HuH-7.5 (cell line): ENCODE measurements around the gene TBX6.
"Not testable (repeated sequence)": the region's sequence is repeated elsewhere in the genome, so short reads cannot be mapped to it uniquely, and the experiment has no call there.

Source experiments
- DNase-seq: peaks from one replicate; pipeline ENCODE4 v3.0.0; 2011; ENCODE audit warnings: low spot score

The TBX6 gene, protein sequence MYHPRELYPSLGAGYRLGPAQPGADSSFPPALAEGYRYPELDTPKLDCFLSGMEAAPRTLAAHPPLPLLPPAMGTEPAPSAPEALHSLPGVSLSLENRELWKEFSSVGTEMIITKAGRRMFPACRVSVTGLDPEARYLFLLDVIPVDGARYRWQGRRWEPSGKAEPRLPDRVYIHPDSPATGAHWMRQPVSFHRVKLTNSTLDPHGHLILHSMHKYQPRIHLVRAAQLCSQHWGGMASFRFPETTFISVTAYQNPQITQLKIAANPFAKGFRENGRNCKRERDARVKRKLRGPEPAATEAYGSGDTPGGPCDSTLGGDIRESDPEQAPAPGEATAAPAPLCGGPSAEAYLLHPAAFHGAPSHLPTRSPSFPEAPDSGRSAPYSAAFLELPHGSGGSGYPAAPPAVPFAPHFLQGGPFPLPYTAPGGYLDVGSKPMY

GRCh38 chr16:30091474-30092372, at the start of gene TBX6:
TSS of gene TBX6 (minus strand) at chr16:30091924. CDS start at chr16:30091193, 731 bp downstream.
- peak; percentile 93 for DNase-seq

DNA sequence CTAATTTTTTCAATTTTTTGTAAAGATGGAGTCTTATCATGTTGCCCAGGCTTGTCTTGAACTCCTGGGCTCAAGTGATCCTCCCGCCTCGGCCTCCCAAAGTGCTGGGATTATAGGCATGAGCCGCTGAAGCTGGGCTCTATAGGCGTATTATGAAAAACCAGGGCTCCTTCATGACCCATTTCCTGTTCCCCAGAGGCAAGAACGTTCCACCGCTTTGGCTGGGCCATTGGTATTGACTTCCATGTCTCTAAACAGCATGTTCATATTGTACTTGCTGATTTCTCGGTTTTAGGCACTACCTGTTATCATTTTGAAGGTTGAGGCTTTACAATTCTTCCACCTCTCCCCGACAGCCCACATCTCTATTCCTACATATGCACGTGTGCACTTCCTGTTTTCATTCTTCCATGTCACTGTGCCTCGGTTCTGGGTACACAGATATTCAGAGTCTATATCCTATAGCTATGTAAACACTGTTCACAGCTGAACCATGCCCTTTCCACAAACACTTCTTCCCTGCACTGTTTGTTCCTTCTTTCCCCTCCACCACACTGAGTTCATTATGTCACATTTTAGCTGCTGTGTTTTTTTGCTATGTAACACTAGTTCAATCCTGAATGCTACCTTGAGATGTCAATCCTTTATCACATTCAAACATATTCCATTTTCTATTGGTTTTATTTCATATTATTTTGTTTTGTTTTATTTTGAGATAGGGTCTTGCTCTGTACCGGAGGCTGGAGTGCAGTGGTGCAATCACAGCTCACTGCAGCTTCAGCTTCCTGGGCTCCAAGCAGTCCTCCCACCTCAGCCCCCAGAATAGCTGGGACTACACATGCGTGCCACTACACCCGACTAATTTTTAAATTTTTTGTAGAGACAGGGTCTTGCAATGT, 48.1 kb upstream of the TBX6 start:
- DNase-seq: peak; percentile 41

DNA sequence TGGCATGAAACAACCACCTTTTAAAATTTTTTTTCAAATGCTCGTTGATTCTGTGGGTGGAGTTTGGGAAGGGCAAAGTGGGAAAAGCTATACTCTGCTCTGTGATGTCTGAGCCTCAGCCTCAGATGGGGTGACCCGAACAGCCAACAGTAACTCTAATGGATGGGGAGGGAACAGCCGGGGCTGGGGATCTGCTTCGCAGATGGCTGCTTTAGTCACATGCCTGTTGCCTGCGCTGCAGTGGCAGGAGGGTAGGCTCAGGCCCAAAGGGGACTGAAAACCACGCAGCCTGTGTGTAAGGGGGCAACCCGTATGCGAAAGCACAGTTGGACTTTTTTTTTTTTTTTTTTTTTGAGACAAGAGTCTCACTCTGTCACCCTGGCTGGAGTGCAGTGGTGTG, 46.2 kb upstream of the TBX6 start:
- DNase-seq: no peak

GRCh38 chr16:30136971-30137605, 45.4 kb upstream of the TBX6 start:
- no peak for DNase-seq

DNA sequence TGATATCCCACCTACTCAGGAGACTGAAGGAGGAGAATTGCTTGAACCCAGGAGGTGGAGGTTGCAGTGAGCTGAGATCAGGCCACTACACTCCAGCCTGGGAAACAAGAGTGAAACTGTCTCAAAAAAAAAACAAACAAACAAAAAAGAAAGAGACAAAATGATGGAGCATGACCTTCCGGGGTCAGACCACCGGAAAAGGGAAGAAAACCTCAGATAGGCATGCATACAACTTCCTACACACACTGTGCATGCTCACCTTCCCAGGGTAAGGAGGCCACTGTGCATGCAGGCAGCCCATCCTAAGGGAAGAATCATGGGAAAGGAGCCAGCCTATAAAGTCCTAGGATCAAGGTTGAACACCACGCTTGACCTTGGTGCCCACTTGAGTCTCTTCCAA, 40.9 kb upstream of the TBX6 start:
- no peak for DNase-seq

DNA sequence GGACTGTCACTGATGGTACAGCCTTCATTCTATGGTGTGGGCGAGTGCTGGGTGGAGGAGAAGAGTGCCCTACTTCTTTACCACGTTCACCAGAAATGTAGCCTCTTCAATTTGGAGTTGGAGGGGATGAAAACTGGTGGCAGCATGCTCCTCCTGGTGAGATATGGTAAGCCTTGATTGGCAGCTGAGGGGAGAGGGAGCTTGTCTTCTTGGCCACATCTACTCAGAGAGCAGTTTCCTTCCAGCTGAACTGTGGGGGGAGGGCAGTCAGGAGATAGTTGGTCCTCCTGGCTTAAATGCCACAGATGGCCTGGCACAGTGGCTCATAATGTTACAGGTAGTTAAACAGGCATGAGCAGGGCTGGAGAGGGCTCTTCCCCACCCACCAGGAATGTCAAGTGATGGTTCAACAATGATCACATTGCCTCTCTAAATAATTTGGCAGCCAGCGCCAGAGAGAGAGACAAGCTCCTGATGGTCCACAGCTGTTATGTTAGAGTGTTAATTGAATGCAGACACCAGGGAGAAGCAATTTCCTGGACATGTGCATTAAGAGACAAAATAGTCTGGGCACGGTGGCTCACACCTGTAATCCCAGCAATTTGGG, 40.2 kb upstream of the TBX6 start:
- DNase-seq: no peak

GRCh38 chr16:30127993-30128392, 36.3 kb upstream of the TBX6 start:
- no peak for DNase-seq

- not testable (repeated sequence) for DNase-seq
Observed at GRCh38 chr16:30125690-30126089, 34.0 kb upstream of the TBX6 start.

DNA sequence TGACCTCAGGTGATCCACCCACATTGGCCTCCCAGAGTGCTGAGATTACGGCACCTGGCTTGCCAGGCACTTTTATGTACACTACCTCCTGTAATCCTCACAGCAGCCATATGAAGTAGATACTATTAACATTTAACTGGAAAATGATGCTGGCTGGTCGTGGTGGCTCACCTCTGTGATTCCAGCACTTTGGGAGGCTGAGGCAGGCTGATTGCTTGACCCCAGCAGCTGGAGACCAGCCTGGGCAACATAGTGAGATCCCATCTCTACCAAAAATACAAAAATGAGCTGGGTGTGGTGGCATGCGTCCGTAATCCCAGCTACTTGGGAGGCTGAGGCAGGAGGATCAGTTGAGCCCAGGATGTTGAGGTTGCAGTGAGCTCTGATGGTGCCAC, 33.3 kb upstream of the TBX6 start:
- no peak for DNase-seq

DNA sequence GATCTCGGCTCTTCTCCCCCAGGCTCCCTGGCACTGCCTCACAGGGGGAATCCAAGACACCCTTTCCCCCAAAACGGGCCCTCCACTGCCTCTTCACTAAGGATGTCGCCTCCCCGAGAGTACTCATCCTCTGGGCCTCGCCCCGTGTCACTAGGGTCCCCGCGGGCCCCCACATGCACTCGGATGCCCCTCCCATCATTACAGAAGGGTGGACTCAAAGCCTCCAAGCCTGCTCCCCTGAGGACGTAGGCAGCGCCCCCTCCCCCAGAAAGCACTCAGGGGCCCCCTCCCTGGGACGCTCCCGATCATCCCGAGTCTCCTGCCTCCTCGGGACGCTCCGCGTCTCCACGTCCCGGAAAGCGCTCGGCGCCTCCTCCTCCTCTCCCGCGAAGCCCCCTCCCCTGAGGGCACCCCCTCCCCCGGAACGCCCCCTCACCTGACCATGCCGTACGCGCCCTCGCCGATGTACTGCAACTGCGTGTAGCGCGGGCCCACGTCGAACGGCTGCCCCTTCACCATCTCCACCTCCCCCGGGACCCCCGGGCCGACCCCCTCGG, 31.0 kb upstream of the TBX6 start:
- no peak for DNase-seq

- DNase-seq: no peak
Observed at GRCh38 chr16:30121741-30122571, 30.2 kb upstream of the TBX6 start.

DNA sequence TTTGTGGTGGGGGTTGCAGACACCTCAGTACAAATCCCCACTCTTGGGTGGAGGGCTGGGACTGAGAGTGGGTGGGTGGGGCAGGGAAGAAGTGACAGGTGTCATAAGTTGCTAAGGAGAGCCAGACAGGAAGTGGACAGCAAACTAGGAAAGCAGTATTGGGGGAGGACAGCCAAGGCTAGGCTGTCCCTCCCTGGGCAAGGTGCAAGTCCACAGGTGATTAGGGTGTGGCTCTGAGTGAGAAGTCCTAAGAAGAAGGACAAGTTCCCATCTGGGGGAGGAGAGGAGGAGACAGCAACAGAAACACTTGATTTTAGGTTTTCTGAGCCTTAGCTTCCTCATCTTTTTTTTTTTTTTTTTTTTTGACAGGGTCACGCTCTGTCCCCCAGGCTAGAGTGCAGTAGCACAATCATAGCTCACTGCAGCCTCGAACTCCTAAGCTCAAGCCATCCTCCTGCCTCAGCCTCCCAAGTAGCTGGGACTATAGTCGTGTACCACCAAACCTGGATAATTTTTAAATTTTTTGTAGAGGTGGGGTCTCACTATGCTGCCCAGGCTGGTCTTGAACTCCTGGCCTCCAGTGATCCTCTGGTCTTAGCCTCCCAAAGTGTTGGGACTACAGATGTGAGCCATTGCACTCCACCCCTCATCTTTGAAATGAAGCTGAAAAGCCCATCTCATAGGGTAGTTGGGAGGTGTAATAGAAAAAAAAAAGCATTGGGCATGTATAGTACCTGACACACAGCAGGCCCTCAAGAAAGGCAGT, 28.8 kb upstream of the TBX6 start:
- DNase-seq: no peak

DNA sequence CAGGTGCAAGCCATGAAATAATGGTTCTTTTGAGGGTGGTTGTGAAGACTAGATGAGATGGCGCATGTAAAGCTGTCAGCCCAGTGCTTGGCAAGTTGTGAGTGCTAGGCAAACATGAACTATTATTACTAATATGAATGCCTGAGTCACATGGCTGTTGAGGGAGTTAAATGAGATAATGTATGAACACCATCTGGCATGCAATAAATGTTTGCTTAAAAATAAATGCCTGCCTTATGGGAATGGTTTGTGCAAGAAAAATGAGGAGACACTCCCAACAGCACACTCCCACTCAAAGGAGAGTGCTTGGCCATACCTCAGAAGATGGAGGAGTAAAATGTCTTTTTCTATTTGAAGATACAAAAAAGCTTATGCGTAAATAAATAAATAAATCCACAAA, 27.7 kb upstream of the TBX6 start:
- DNase-seq: no peak

DNA sequence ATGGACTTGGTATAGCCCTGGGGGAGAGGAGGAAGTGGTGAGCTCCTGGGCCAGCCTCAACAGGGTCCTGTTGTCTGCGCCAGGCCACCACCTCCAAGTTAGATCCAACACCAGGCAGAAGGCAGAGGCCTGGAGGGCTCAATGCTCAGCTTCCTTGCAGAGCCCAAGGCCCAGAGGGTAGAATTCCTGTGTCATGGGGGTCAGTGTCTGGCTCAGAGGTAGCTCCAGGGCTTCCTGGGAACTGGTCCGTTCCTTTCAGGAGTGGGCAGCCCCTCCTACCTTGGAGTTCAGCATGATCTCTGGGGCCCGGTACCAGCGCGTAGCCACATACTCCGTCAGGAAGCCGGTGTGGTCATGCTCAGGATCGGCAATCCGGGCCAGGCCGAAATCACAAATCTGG, 26.0 kb upstream of the TBX6 start:
- DNase-seq: no peak

GRCh38 chr16:30116291-30117207, 24.8 kb upstream of the TBX6 start:
- no peak for DNase-seq

DNA sequence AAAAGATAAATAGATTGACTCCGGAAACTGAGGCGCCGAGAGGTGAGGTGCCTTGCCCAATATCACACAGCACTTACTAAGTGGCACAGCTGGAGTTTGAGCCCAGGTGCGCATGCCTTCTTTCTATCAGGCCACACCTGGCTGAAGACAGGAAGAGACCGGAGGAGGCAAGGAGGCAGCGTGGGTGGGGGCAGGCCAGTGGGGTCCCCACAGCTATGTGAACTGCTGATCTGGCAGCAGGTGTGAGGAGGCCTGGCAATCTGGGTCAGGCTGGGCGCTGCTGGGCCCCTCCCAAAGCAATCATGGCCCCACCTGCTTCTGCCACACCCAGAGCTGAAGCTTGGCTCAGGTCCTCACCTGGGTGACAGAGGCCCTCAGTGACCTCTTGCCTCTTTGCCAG, 23.5 kb upstream of the TBX6 start:
- no peak for DNase-seq

GRCh38 chr16:30114833-30115232, 23.1 kb upstream of the TBX6 start:
- DNase-seq: not testable (repeated sequence)

- DNase-seq: no peak
Observed at GRCh38 chr16:30114411-30114810, 22.7 kb upstream of the TBX6 start.
